Stimulated activated CD4-positive, alpha-beta T cell treated with anti-CD3 and anti-CD28 coated beads, Interleukin-1b, Interleukin-23, amount 100 ng/mL, for 48 hours (primary cell): ENCODE results near the gene NEURL2.
A peak's percentile ranks its signal among the peaks of the same experiment; 100 is the strongest.
"Not testable (repeated sequence)": the region's sequence is repeated elsewhere in the genome, so short reads cannot be mapped to it uniquely, and the experiment has no call there.

Source experiments
- DNase-seq: peaks from one replicate; pipeline ENCODE4 v3.0.0-alpha.2; 2020

Gene NEURL2

GRCh38 chr20:45897692-45898091, 6.7 kb upstream of the NEURL2 start:
- no peak for DNase-seq

DNA sequence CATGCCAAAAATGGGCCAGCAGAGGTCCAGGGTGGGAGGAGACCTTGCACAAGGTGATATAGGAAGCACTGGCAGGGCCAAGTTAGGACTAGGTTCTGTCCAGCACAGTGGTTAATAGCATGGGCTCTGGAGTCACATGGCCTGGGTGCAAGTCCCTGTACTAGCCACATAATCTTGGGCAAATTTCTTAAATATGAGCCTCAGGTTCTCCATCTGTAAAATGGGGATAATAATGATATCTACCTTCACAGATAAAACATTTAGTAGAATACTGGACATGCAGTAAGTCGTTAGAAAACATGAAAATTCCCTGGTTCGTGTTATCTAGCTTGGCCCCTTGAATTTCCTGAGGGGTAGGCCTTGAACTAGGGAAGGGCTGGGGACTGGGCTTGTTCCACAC, 6.3 kb upstream of the NEURL2 start:
- no peak for DNase-seq

DNA sequence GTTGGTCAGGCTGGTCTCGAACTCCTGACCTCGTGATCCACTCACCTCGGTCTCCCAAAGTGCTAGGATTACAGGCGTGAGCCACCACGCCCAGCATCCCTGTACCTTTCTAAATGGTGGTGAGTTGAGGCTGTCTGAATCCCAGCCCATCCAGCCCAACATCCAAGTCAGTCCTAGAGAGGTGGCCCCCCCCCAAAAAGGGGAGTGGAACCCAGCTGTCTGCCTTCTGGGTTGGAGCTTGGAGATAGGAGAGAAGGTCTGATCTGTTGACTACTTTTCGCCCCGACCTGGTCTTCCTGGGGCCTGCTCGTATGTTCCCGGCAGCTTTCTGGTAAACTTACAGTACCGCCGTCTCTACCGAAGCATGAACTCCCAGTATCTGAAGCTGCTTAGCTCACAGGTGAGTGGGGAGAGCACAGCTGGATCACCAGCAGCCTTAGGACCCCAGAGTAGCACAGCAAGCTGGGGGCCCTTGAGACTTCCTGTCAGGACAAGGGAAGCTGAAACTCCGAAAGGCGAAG, 5.7 kb upstream of the NEURL2 start:
- DNase-seq: no peak

DNA sequence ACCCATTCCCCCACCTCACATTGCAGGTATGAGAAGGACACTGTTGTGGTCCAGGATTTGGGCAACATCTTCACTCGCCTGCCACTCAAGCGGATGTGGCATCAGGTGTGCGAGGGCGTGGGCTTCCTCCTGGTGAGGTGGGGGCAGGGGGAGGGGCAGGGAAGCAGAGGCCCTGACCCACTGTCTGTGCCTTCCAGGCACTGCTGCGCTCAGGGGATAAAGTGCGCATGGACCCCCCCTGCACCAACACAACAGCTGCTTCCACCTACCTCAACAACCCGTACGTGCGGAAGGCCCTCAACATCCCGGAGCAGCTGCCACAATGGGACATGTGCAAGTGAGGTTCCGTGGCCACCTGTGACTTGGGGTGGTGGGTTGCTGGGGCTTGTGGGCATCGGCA, 3.8 kb upstream of the NEURL2 start:
- no peak for DNase-seq

GRCh38 chr20:45893831-45894230, 2.8 kb upstream of the NEURL2 start:
- no peak for DNase-seq

- DNase-seq: no peak
Measured at GRCh38 chr20:45892828-45893500, 2.0 kb upstream of the NEURL2 start.

DNA sequence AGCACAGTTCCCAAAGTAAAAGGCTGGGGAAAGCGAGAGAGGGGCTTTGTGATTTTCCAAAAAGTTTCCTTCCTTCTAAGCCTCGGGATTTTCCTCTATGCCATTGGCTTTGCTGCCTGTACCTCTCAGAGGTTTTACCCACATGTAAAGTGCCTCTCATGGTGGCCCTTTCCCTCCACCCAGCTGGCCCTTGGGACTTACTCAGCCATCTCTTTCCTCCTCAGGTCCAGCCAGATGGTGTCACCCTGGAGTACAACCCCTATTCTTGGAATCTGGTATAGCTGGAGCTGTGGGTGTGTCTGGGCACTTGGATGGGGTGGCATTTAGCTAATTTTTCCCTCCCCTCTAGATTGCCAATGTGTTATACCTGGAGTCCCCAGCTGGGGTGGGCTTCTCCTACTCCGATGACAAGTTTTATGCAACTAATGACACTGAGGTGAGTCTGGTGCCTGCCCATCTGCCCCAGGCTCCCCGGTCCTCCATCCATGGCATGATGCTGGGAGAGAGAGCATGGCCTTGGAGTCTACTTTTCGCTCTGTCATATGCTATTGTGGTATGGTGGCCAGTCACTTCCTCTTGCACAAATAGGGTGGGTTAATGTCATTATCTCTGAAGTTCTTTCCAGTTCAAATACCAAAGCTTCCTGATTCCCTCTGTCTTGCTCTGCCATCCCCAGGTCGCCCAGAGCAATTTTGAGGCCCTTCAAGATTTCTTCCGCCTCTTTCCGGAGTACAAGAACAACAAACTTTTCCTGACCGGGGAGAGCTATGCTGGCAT, 1.2 kb upstream of the NEURL2 start:
- DNase-seq: no peak

DNA sequence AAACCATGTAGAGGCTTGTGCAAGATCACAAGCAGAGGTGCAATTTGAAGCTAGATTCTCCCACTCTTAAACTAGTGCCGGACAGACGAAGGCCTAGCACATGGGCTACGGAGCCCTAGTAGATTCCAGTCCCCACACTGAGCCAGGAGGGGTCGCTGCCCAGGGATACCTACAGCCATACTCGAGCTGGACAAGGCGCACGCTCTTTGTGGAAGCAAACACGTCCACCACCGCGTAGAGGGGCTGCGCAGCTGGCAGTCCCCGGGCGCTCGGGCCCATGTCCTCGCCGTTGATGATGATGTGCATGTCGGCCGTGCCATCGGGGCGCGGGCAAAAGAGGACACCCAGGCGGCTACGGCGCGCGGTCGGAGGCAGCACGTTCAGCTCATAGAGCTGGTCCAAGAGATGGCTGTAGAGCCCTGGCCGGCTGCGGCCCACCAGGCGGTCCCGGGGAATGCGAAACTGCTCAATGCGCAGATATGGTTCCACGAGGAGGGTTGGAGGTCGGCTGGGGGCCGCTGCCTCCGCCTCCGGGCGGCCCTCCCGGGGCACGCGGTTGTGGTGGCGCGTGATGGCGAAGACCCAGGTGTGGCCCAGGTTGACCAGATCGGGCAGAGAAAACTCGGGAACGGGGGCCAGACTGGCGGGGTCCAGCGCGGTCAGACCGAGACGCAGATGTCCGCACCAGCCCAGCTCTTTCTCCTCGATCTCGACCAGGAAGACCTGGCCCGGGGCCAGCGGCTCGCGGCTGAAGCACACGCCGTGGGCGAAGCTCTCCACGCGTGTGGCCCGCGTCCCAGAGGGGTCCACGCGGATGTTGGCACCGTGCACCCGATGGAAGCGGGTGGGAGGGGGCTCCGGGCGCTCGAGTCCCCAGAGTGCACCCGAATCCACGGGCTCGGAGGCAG, 677 bp downstream of the NEURL2 start:
- peak; percentile 57 for DNase-seq

DNA sequence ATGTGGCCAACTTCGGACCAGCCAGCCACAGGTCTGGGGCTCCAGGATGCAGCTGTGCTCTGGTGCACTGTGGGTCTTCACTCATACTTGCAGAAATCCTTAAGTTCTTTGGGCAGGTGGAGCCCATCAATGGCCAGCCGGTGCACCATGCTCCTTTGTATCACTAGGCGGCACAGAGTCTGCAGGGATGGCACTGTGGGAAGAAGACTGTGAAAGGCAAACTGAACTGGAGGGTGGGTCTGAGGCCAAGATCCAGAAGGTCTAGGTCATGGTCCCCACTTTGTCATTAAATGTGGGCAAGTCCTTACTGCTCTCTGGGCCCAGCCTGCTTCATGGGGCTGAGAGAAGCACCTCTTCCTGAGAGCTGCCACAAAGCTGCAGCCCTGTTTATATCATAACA, 2.3 kb downstream of the NEURL2 start:
- no peak for DNase-seq

DNA sequence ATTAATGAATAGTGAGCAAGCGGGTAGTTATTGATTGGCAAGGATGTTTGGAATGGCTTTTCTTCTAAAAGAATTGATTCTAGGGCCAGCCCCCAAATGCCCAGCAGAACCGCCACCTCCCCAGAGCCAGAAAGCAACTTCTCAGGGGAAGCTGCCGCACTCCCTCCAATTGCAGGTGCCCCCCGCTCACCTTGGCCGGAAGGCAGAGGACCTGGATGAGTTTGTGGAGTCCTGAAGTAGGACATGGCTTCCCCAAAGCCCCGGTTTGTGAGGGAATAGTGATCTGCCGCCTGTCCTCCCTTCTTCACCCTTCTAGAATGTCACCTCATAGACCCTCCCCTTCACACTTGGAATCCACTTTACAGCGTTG, 3.7 kb downstream of the NEURL2 start, which contains the start of gene SPATA25:
Gene SPATA25 (minus strand): TSS at position 277 of the 370 bp plus-strand sequence. CDS start 32 bp downstream, at position 245.
- no peak for DNase-seq

DNA sequence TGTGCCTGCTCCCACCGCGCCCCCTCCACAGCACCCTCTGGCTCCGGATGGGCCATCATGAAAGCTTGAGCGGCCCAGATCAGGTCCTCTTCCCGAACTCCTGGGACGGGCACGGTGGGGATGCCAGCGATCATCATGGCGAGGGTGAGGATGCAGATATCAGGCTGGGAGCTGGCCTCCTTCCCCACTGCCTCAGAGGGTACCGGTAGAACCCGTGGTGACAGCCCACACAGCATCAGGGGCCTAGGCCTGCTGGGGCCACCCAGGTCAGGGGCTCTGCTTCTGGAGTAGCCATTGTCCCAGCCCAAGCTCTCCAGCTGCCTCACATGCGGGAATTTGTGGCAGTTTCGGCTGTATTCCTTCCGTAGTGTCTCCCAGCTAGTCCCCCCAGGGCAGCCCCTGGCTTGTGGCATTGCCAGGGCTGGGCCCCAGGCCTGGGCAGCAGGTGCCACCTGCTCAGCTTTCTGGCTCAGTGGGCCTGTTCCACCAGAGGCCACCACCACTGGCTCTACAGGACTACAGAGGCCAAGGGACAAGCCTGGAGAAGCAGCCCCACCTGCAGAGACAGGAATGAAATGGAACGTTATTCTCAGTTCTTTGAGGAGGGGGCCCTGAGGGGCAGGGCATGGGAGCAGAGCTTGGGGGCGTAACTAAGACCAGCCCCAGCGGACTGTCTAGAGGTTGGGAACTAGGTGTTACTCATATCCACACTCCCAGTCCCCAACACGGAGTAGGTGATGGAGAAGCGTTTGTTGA, 4.2 kb downstream of the NEURL2 start:
- no peak for DNase-seq

DNA sequence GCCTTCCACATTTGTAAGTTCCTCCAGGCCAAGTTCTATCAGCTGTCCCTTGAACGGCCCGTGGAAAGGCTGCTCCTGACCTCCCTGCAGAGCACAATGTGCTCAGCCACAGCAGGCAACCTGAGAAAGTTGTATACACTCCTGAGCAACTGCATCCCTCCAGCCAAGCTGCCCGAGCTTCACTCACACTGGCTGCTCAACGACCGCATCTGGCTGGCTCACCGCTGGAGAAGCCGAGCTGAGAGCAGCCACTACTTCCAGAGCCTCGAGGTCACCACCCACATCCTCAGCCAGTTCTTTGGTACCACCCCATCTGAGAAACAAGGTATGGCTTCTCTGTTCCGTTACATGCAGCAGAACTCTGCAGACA, 7.9 kb downstream of the NEURL2 start:
- no peak for DNase-seq

GRCh38 chr20:45882469-45883099, 8.4 kb downstream of the NEURL2 start:
- no peak for DNase-seq

- peak; percentile 99 for DNase-seq
Measured at GRCh38 chr20:45880988-45881788, 9.8 kb downstream of the NEURL2 start, which contains the start of gene ZSWIM1. Gene ZSWIM1, plus strand, starts transcription at chr20:45881227. Its CDS starts 1,366 bp downstream, at chr20:45882593.

DNA sequence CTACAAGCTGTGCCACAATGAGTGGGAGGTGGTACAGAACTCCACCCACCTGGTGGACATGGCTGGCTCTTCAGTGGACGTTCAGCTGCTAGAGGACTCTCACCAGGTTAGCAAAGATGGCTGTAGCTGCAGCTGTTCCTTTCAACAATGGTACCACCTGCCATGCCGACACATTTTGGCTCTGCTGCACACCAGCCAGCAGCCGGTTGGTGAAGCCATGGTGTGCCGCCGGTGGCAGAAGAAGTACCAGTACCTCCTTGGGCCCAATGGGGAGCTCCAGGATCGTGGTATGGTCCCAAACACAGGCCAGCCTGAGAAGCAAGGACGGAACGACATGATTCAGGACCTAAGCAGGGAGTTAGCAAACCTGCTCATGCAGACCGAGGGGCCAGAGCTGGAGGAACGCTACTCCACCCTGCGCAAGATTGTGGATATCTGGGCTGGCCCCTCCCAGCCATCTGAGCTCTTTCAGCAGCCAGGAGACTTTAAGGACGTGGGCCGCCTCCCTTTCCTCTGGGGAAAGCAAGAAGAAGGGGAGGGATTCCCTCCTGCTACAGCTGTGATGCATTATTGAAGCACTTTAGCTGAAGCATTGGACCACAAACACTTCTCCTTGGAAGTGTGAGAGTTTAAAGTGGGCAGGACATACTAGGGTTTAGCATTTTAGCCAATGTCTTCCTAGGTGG, 12.8 kb downstream of the NEURL2 start:
- DNase-seq: no peak

- no peak for DNase-seq
Measured at GRCh38 chr20:45874576-45874975, 16.4 kb downstream of the NEURL2 start.

GRCh38 chr20:45874104-45874481, 16.9 kb downstream of the NEURL2 start:
- not testable (repeated sequence) for DNase-seq

GRCh38 chr20:45873409-45874103, 17.5 kb downstream of the NEURL2 start:
- DNase-seq: no peak

DNA sequence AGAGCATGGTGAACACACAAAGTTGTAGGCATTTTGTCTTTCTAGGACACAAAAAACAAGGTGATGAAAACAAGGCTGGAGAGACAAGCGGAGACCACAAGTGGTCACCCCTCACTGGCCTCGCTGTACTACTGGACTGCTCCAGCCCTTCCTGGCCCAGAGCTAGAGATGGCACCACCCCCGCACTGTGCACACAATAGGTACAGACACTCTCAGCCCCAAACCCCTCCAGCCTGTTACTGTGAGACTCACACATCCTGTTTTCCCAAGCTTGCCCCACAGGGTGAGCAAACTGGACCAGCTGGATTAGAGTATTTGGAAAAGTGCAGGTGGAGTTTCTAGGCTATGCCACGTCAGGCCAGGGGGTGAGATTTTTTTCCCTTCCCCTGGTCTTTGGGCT, 18.4 kb downstream of the NEURL2 start:
- DNase-seq: no peak

DNA sequence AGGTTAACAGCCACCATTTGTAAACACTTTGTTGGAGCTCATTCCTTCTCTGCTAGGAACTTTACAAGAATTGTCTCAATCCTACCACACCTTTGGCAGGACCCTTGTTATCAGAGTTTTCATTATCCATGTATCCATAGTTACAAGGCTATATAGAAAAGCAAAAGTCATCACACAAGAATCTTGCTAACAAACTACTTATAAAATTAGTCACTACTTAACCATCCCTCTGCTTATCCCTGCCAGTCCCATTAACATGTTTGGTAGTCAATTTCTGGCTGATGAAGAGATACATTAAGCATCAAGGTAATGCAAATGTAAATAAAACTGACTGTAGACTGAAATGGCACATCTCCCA, 23.2 kb downstream of the NEURL2 start:
- no peak for DNase-seq
